GF-D8 (cell line): ENCODE results near the gene EHD2.
"Not testable (repeated sequence)": the region's sequence is repeated elsewhere in the genome, so short reads cannot be mapped to it uniquely, and the experiment has no call there.

Experiments used
- DNase-seq: peaks from one replicate; lab custom pipeline; 2025; lab: John Stamatoyannopoulos, UW

Gene EHD2

GRCh38 chr19:47768604-47769003 is 55.4 kb downstream of the EHD2 start:
- DNase-seq: no peak

GRCh38 chr19:47769534-47769933 is 56.3 kb downstream of the EHD2 start:
- no peak for DNase-seq

GRCh38 chr19:47771291-47771690 is 58.1 kb downstream of the EHD2 start:
- not testable (repeated sequence) for DNase-seq

- DNase-seq: no peak
These were observed 63.3 kb downstream of the EHD2 start for GRCh38 chr19:47776568-47776967.

- not testable (repeated sequence) for DNase-seq
These were observed 64.2 kb downstream of the EHD2 start for GRCh38 chr19:47777245-47778048.

- DNase-seq: no peak
These were observed 65.1 kb downstream of the EHD2 start, which contains the start of gene SELENOW for GRCh38 chr19:47778049-47778953. Gene SELENOW, plus strand, starts transcription at chr19:47778703. Its CDS starts 83 bp downstream, at chr19:47778786.

GRCh38 chr19:47778954-47779351 is 65.7 kb downstream of the EHD2 start:
- DNase-seq: no peak

GRCh38 chr19:47779524-47780214 is 66.4 kb downstream of the EHD2 start:
- no peak for DNase-seq

- no peak for DNase-seq
These were observed 67.0 kb downstream of the EHD2 start for GRCh38 chr19:47780215-47780551.

- no peak for DNase-seq
These were observed 68.5 kb downstream of the EHD2 start for GRCh38 chr19:47781590-47782262.

- DNase-seq: no peak
These were observed 73.3 kb downstream of the EHD2 start for GRCh38 chr19:47786566-47786965.

GRCh38 chr19:47787307-47787706 is 74.1 kb downstream of the EHD2 start:
- not testable (repeated sequence) for DNase-seq

- DNase-seq: not testable (repeated sequence)
These were observed 76.6 kb downstream of the EHD2 start for GRCh38 chr19:47789811-47790210.

GRCh38 chr19:47790398-47790814 is 77.2 kb downstream of the EHD2 start:
- DNase-seq: no peak

GRCh38 chr19:47792616-47793015 is 79.4 kb downstream of the EHD2 start:
- DNase-seq: no peak
